ENCODE results near the gene NPR1.

GRCh38 chr1:153673511-153673910 lies 5.0 kb upstream of the NPR1 start:
- TF ChIP-seq CTCF (IDR thresholded peaks at IDR 0.05) (no peak), POLR2A (IDR thresholded peaks at IDR 0.05) (no peak)
